Smooth muscle cell (in vitro differentiated cells): ENCODE data around the gene DPYSL4. TPM values are rescaled to one million over a fixed set of nuclear protein-coding genes. Genes with fewer than 3 reads are reported as not detected.

Experiments used
- DNase-seq: peaks from one replicate; lab custom pipeline; 2025; ENCODE audit not compliant: unreplicated experiment; lab: John Stamatoyannopoulos, UW
- H2AFZ ChIP-seq: fragments of 200-600 bp; sonication (generic); 2 replicates; pipeline ENCODE4 v1.6.0; 2016; ENCODE audit warnings: antibody characterized with exemption, low read depth, mild to moderate bottlenecking
- H3F3A ChIP-seq: fragments of 200-600 bp; sonication (generic); 2 replicates; pipeline ENCODE4 v1.6.0; 2017; ENCODE audit warnings: antibody characterized with exemption, low read depth
- H3K27ac ChIP-seq: fragments of 200-600 bp; sonication (generic); 2 replicates; pipeline ENCODE4 v1.5.1; 2016; ENCODE audit warnings: low read depth, mild to moderate bottlenecking
- H3K27me3 ChIP-seq: fragments of 200-600 bp; sonication (generic); 2 replicates; pipeline ENCODE4 v1.6.1; 2016; ENCODE audit warnings: low read depth, mild to moderate bottlenecking
- H3K36me3 ChIP-seq: fragments of 200-600 bp; sonication (generic); 2 replicates; pipeline ENCODE4 v1.5.1; 2016; ENCODE audit warnings: low read depth
- H3K4me1 ChIP-seq: fragments of 200-600 bp; sonication (generic); 2 replicates; pipeline ENCODE4 v1.5.1; 2016; ENCODE audit warnings: low read depth
- H3K4me2 ChIP-seq: fragments of 200-600 bp; sonication (generic); 2 replicates; pipeline ENCODE4 v1.6.0; 2016; ENCODE audit warnings: mild to moderate bottlenecking
- H3K4me3 ChIP-seq: fragments of 200-600 bp; sonication (generic); 2 replicates; pipeline ENCODE4 v1.5.1; 2016; ENCODE audit warnings: mild to moderate bottlenecking
- H3K79me2 ChIP-seq: fragments of 200-600 bp; sonication (generic); 2 replicates; pipeline ENCODE4 v1.6.0; 2016; ENCODE audit warnings: low read depth, mild to moderate bottlenecking
- H3K9ac ChIP-seq: fragments of 200-600 bp; sonication (generic); 2 replicates; pipeline ENCODE4 v1.6.0; 2016; ENCODE audit warnings: low read depth
- H3K9me3 ChIP-seq: fragments of 200-600 bp; sonication (generic); replicated peaks from 2 replicates; pipeline ENCODE4 v1.5.1; 2016; ENCODE audit warnings: low read depth
- H4K20me1 ChIP-seq: fragments of 200-600 bp; sonication (generic); 2 replicates; pipeline ENCODE4 v1.6.0; 2016; ENCODE audit warnings: low read depth
- CTCF ChIP-seq: fragments of 200-600 bp; sonication (generic); IDR thresholded peaks from 2 replicates; pipeline ENCODE4 v1.5.1; 2017; ENCODE audit warnings: borderline replicate concordance, mild to moderate bottlenecking, antibody characterized with exemption; ENCODE audit not compliant: insufficient read depth, poor library complexity, severe bottlenecking
- WGBS: methylation state at CpG from one replicate; pipeline ENCODE4 v1.1.7; 2016; ENCODE audit warnings: low lambda C conversion rate; 5-methylcytosine and 5-hydroxymethylcytosine counted together
- polyA plus RNA-seq: library from polyadenylated mRNA; unstranded; fragments of >200 nt; fragmentation: Nextera tagmentation; extraction: Ambion mirVana; gene quantifications from 2 replicates; pipeline ENCODE4 v1.2.1, GENCODE V29; 2016
- total RNA-seq: library from RNA; depleted of rRNA; stranded (reverse); fragments of >200 nt; gene quantifications from 2 replicates; pipeline ENCODE4 v1.2.3, GENCODE V29; 2014

The DPYSL4 gene
- total and polyA plus RNA-seq, 2 experiments from 2014 or later: 6.0 to 7.4 TPM

GRCh38 chr10:132253092-132253687, 66.4 kb downstream of the DPYSL4 start:
- H3F3A ChIP-seq: no peaks in the 10 kb centered on the region
- no peak overlapping the region for H3K9ac ChIP-seq
- H3K27ac ChIP-seq: no peak overlapping the region
- H3K4me1 ChIP-seq: peaks cover 4% of the 10 kb centered on the region
- no peaks in the 10 kb centered on the region for H4K20me1 ChIP-seq
- H3K9me3 ChIP-seq: no peaks in the 10 kb centered on the region
- no peak overlapping the region for H3K4me2 ChIP-seq
- no peaks in the 10 kb centered on the region for H3K27me3 ChIP-seq
- no peak for TF ChIP-seq CTCF
- H3K4me3 ChIP-seq: no peak overlapping the region
- no peaks in the 10 kb centered on the region for H3K79me2 ChIP-seq
- WGBS: 48% methylated on average over 10 of the region's 19 CpGs
- no peak for DNase-seq
- H3K36me3 ChIP-seq: no peaks in the 10 kb centered on the region
- H2AFZ ChIP-seq: no peak overlapping the region

DNA sequence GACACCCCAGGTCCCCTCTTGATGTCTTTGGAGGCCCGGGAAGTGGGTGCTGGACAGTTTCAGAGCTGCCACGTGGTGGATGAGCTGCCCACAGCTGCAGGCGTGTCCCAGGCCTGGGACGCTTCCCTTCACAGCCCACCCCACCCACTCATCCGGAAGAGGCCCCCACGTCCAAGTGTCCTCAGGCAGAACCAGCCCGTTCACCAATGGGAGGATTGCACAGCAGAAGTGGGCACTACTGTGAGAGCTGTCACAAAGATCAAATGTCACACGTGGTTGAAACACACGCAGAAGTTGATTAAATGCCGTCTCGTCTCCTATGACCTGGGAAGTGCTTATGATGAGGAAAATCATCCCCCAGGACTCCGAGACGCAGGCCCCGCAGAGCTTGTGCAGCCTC, 68.1 kb downstream of the DPYSL4 start:
- Histone ChIP-seq H3K79me2 (no peaks in the 10 kb centered on the region), H3K9me3 (no peaks in the 10 kb centered on the region), H4K20me1 (no peaks in the 10 kb centered on the region), H3K36me3 (no peaks in the 10 kb centered on the region), H3K27ac (no peak overlapping the region), H3K27me3 (no peaks in the 10 kb centered on the region), H3K4me1 (no peaks in the 10 kb centered on the region), H3K4me2 (no peak overlapping the region), H3K4me3 (no peak overlapping the region), H2AFZ (no peak overlapping the region), H3F3A (no peaks in the 10 kb centered on the region), H3K9ac (no peak overlapping the region)
- 71% methylated on average over 14 of the region's 14 CpGs for WGBS
- DNase-seq: no peak
- TF ChIP-seq CTCF: no peak

Other genes starting within 250 kb of the DPYSL4 start
- gene BNIP3, start 205.0 kb upstream of the DPYSL4 start, total RNA-seq: 290 and 292 TPM in 2 replicates
- gene BNIP3, start 205.0 kb upstream of the DPYSL4 start, polyA plus RNA-seq: 213 and 244 TPM in 2 replicates
- not detected in 2 replicates for gene JAKMIP3, start 121.0 kb upstream of the DPYSL4 start, total RNA-seq
- 0.09 and 0.37 TPM in 2 replicates for gene JAKMIP3, start 121.0 kb upstream of the DPYSL4 start, polyA plus RNA-seq
- gene STK32C, start 121.0 kb downstream of the DPYSL4 start, total RNA-seq: 1.4 and 2.3 TPM in 2 replicates
- 9.2 and 13.2 TPM in 2 replicates for gene STK32C, start 121.0 kb downstream of the DPYSL4 start, polyA plus RNA-seq
- 6.3 and 7.6 TPM in 2 replicates for gene LRRC27, start 145.2 kb downstream of the DPYSL4 start, total RNA-seq
- 11.5 and 12.8 TPM in 2 replicates for gene LRRC27, start 145.2 kb downstream of the DPYSL4 start, polyA plus RNA-seq
- 6.9 and 13.2 TPM in 2 replicates for gene PWWP2B, start 210.3 kb downstream of the DPYSL4 start, total RNA-seq
- gene PWWP2B, start 210.3 kb downstream of the DPYSL4 start, polyA plus RNA-seq: 8.3 and 9.3 TPM in 2 replicates